Measurements from ENCODE around the gene C2CD2. TPM values are rescaled to one million over a fixed set of nuclear protein-coding genes. Genes with fewer than 3 reads are reported as not detected.

C2CD2 gene
- total and polyA plus RNA-seq, 2 donors (not counting 3 experiments of a cell fraction or from before 2014, with no cell fraction given) = 32.6 to 41.2 TPM

GRCh38 chr21:41906770-41907169 is 47.0 kb downstream of the C2CD2 start:
- Histone ChIP-seq H3K4me2 (ENCODE audit: insufficient read depth, low read length) (no peak overlapping the region), H3K9me3 (replicated peaks; ENCODE audit: control insufficient read depth, insufficient read depth, low read length) (no peaks in the 10 kb centered on the region), H3K9me1 (replicated peaks; ENCODE audit: control insufficient read depth, extremely low read depth, insufficient read depth, low read length) (no peaks in the 10 kb centered on the region), H3K27ac (ENCODE audit: insufficient read depth, low read depth, low read length) (no peak overlapping the region), H3K4me1 (ENCODE audit: control insufficient read depth, extremely low read depth, insufficient read depth, low read length) (no peaks in the 10 kb centered on the region), H3K9ac (replicated peaks; ENCODE audit: extremely low read depth, insufficient read depth, low read length) (no peak overlapping the region), H2AFZ (ENCODE audit: low read depth, low read length) (no peak overlapping the region), H3K36me3 (ENCODE audit: control insufficient read depth in 2 of 2, extremely low read depth in 1 of 2, insufficient read depth in 2 of 2, low read length in 2 of 2) (peaks cover 13 to 46% of the 10 kb centered on the region in 2 experiments), H3K79me2 (ENCODE audit: control insufficient read depth, insufficient read depth, low read length) (no peaks in the 10 kb centered on the region), H3K27me3 (ENCODE audit: control insufficient read depth in 2 of 2, insufficient read depth in 2 of 2, low read length in 2 of 2) (no peaks in the 10 kb centered on the region), H4K20me1 (replicated peaks; ENCODE audit: control insufficient read depth, extremely low read depth, insufficient read depth, low read length) (no peaks in the 10 kb centered on the region), H3K4me3 (replicated peaks in 1 of 3; ENCODE audit: insufficient read depth in 1 of 3, low read depth in 1 of 3, low read length in 3 of 3) (no peak overlapping the region)
- FAIRE-seq (no peak), DNase-seq (ENCODE audit: low read depth, low spot score) (no peak)
- CTCF ChIA-PET = no interaction called here
- dilution Hi-C loops (cut with MboI; ENCODE audit: extremely low pct_ligation_motif_present, low sequenced_read_pairs) (no loop called here), intact Hi-C loops (cut with micrococcal nuclease) (no loop called here)
- POLR2A ChIA-PET = no interaction called here
- TF ChIP-seq JUN (IDR thresholded peaks at IDR 0.05; ENCODE audit: borderline replicate concordance, insufficient read depth, insufficient read length, low read depth) (no peak), POLR2A (IDR thresholded peaks at IDR 0.05; ENCODE audit: low read depth, low read length) (no peak), CTCF (IDR thresholded peaks at IDR 0.05; ENCODE audit: extremely low read depth in 1 of 2, insufficient read depth in 1 of 2, low read depth in 1 of 2, low read length in 2 of 2) (no peak), GATA2 (IDR thresholded peaks at IDR 0.05; ENCODE audit: insufficient read depth, insufficient read length, low read depth, low read length) (no peak), MYC (IDR thresholded peaks at IDR 0.05; ENCODE audit: low read depth, low read length) (no peak), EZH2 (IDR thresholded peaks at IDR 0.05; ENCODE audit: borderline replicate concordance, low read depth, low read length, severe bottlenecking) (no peak), POLR2AphosphoS5 (IDR thresholded peaks at IDR 0.05; ENCODE audit: insufficient read depth, low read depth, low read length) (no peak)
- no TSS peak for BruUV-seq (replicated peaks)

All from endothelial cell of umbilical vein (primary cell).